GM19239 (cell line): Measurements from ENCODE around the gene NUDT6.
"Not testable (repeated sequence)": the region's sequence is repeated elsewhere in the genome, so short reads cannot be mapped to it uniquely, and the experiment has no call there.

ENCODE experiments used
- DNase-seq: peaks from one replicate; pipeline ENCODE4 v3.0.0; 2011; ENCODE audit warnings: low spot score; ENCODE audit not compliant: insufficient read length
- FAIRE-seq: peaks from 2 replicates; lab custom pipeline; 2011; peaks lifted over from hg19 to GRCh38; lab: Jason Lieb, UNC

Gene NUDT6

GRCh38 chr4:122844391-122844790, 78.0 kb downstream of the NUDT6 start:
- FAIRE-seq, DNase-seq: not testable (repeated sequence)

GRCh38 chr4:122842984-122843531, 79.3 kb downstream of the NUDT6 start:
- no peak for FAIRE-seq

More at GRCh38 chr4:122842984-122843531, 79.3 kb downstream of the NUDT6 start:
- DNase-seq, result no peak
